SJCRH30 (cell line): ENCODE results near the gene PGAP6. TPM values are rescaled to one million over a fixed set of nuclear protein-coding genes. Genes with fewer than 3 reads are reported as not detected.
"Not testable (repeated sequence)": the region's sequence is repeated elsewhere in the genome, so short reads cannot be mapped to it uniquely, and the experiment has no call there.

Source experiments
- DNase-seq, 2 experiments: peaks; one replicate each; pipeline ENCODE4 v3.0.0-alpha.2; 2015 to 2020
- H3K27ac ChIP-seq: fragments of 250-450 bp; sonication (Bioruptor Pico); 2 replicates; pipeline ENCODE4 v1.5.1; 2020; ENCODE audit warnings: mild to moderate bottlenecking, moderate library complexity
- H3K27me3 ChIP-seq: fragments of 250-450 bp; sonication (Bioruptor Pico); 2 replicates; pipeline ENCODE4 v1.5.1; 2020; ENCODE audit warnings: mild to moderate bottlenecking, moderate library complexity
- H3K36me3 ChIP-seq: fragments of 250-450 bp; sonication (Bioruptor Pico); 2 replicates; pipeline ENCODE4 v1.5.1; 2020; ENCODE audit warnings: mild to moderate bottlenecking, moderate library complexity
- H3K4me1 ChIP-seq: fragments of 250-450 bp; sonication (Bioruptor Pico); 2 replicates; pipeline ENCODE4 v1.5.1; 2020; ENCODE audit warnings: mild to moderate bottlenecking, moderate library complexity
- H3K4me3 ChIP-seq: fragments of 250-450 bp; sonication (Bioruptor Pico); 2 replicates; pipeline ENCODE4 v1.5.1; 2020; ENCODE audit warnings: mild to moderate bottlenecking, moderate library complexity
- H3K9me3 ChIP-seq: fragments of 250-450 bp; sonication (Bioruptor Pico); replicated peaks from 2 replicates; pipeline ENCODE4 v1.5.1; 2020; ENCODE audit warnings: mild to moderate bottlenecking, moderate library complexity
- total RNA-seq: library from RNA; depleted of rRNA; stranded (reverse); fragments of >200 nt; shearing (Covaris generic); gene quantifications from 2 replicates; pipeline ENCODE4 v1.2.3, GENCODE V29; 2014; rRNA removed

PGAP6 gene
- total RNA-seq = 25.6 and 27.5 TPM in 2 replicates

- Histone ChIP-seq H3K4me1 (peaks cover 5% of the 10 kb centered on the region), H3K27me3 (no peaks in the 10 kb centered on the region), H3K36me3 (no peaks in the 10 kb centered on the region), H3K27ac (no peak within 1 kb of the TSS), H3K4me3 (peak within 1 kb of the TSS; percentile 76), H3K9me3 (no peaks in the 10 kb centered on the region)
- peak; percentile 49 to 69 for DNase-seq
Measured at GRCh38 chr16:381789-382717, at the start of gene PGAP6. PGAP6 (minus strand) TSS chr16:381978; CDS start chr16:381821, 157 bp downstream.

GRCh38 chr16:430904-431303 is 49.1 kb upstream of the PGAP6 start:
- no peak for DNase-seq
- H3K4me3 ChIP-seq = no peak overlapping the region
- no peak overlapping the region for H3K27ac ChIP-seq
- peaks cover 4% of the 10 kb centered on the region for H3K4me1 ChIP-seq
- H3K36me3 ChIP-seq = peaks cover 7% of the 10 kb centered on the region; the same call in 1 of the 2 replicates
- no peaks in the 10 kb centered on the region for H3K27me3 ChIP-seq
- no peaks in the 10 kb centered on the region for H3K9me3 ChIP-seq

GRCh38 chr16:427250-427649 is 45.5 kb upstream of the PGAP6 start:
- peak overlapping the region; percentile 63 for H3K4me3 ChIP-seq

GRCh38 chr16:426906-427249 is 45.1 kb upstream of the PGAP6 start:
- Histone ChIP-seq H3K4me3 (peak overlapping the region; percentile 63), H3K4me1 (peaks cover 4% of the 10 kb centered on the region), H3K9me3 (no peaks in the 10 kb centered on the region), H3K27ac (no peak overlapping the region), H3K27me3 (no peaks in the 10 kb centered on the region), H3K36me3 (no peaks in the 10 kb centered on the region; the same call in 1 of the 2 replicates)
- no peak for DNase-seq

More at GRCh38 chr16:427250-427649, 45.5 kb upstream of the PGAP6 start:
- Histone ChIP-seq H3K36me3 (no peaks in the 10 kb centered on the region; the same call in 1 of the 2 replicates), H3K27ac (no peak overlapping the region), H3K9me3 (no peaks in the 10 kb centered on the region), H3K4me1 (peaks cover 4% of the 10 kb centered on the region), H3K27me3 (no peaks in the 10 kb centered on the region)
- DNase-seq = no peak

GRCh38 chr16:426115-426905 is 44.5 kb upstream of the PGAP6 start:
- Histone ChIP-seq H3K27me3 (no peaks in the 10 kb centered on the region), H3K4me1 (peaks cover under 1% of the 10 kb centered on the region; the same call in 1 of the 2 replicates), H3K4me3 (peak overlapping the region; percentile 63), H3K9me3 (no peaks in the 10 kb centered on the region), H3K36me3 (no peaks in the 10 kb centered on the region; the same call in 1 of the 2 replicates), H3K27ac (no peak overlapping the region)
- DNase-seq = no peak

- DNase-seq = no peak
- Histone ChIP-seq H3K9me3 (no peaks in the 10 kb centered on the region), H3K27me3 (no peaks in the 10 kb centered on the region), H3K27ac (no peak overlapping the region), H3K4me3 (peak overlapping the region; percentile 63), H3K36me3 (no peaks in the 10 kb centered on the region; the same call in 1 of the 2 replicates), H3K4me1 (no peaks in the 10 kb centered on the region)
Measured at GRCh38 chr16:425740-426114, 43.9 kb upstream of the PGAP6 start.

- Histone ChIP-seq H3K4me1 (no peaks in the 10 kb centered on the region), H3K36me3 (no peaks in the 10 kb centered on the region; the same call in 1 of the 2 replicates), H3K27ac (no peak within 1 kb of the TSS), H3K27me3 (no peaks in the 10 kb centered on the region), H3K9me3 (no peaks in the 10 kb centered on the region), H3K4me3 (peak within 1 kb of the TSS; percentile 63)
- DNase-seq = peak; percentile 83 to 89
Measured at GRCh38 chr16:425082-425718, 43.4 kb upstream of the PGAP6 start, which contains the start of gene RAB11FIP3. RAB11FIP3 (plus strand) TSS chr16:425649; CDS start chr16:426007, 358 bp downstream.

GRCh38 chr16:424623-425081 is 42.9 kb upstream of the PGAP6 start:
- peak; percentile 30 to 54 for DNase-seq
- H3K27ac ChIP-seq = no peak overlapping the region

GRCh38 chr16:424033-424622 is 42.4 kb upstream of the PGAP6 start:
- Histone ChIP-seq H3K27me3 (no peaks in the 10 kb centered on the region), H3K4me1 (no peaks in the 10 kb centered on the region), H3K27ac (no peak overlapping the region), H3K9me3 (no peaks in the 10 kb centered on the region), H3K4me3 (peak overlapping the region; percentile 63), H3K36me3 (no peaks in the 10 kb centered on the region)
- peak; percentile 50 to 58 for DNase-seq

More at GRCh38 chr16:424623-425081, 42.9 kb upstream of the PGAP6 start:
- H3K9me3 ChIP-seq = no peaks in the 10 kb centered on the region
- H3K4me3 ChIP-seq = peak overlapping the region; percentile 63
- no peaks in the 10 kb centered on the region for H3K4me1 ChIP-seq
- H3K36me3 ChIP-seq = no peaks in the 10 kb centered on the region
- no peaks in the 10 kb centered on the region for H3K27me3 ChIP-seq

GRCh38 chr16:422179-422578 is 40.4 kb upstream of the PGAP6 start:
- H3K4me1 ChIP-seq, H3K27ac ChIP-seq, H3K9me3 ChIP-seq, H3K27me3 ChIP-seq, H3K4me3 ChIP-seq, DNase-seq, H3K36me3 ChIP-seq: not testable (repeated sequence)

- H3K36me3 ChIP-seq, H3K27ac ChIP-seq, H3K9me3 ChIP-seq, H3K4me3 ChIP-seq, DNase-seq, H3K27me3 ChIP-seq, H3K4me1 ChIP-seq: not testable (repeated sequence)
Measured at GRCh38 chr16:415170-415498, 33.4 kb upstream of the PGAP6 start.

GRCh38 chr16:414395-415169 is 32.8 kb upstream of the PGAP6 start:
- Histone ChIP-seq H3K27me3 (no peaks in the 10 kb centered on the region), H3K9me3 (no peaks in the 10 kb centered on the region), H3K36me3 (no peaks in the 10 kb centered on the region), H3K4me3 (no peak overlapping the region), H3K27ac (no peak overlapping the region), H3K4me1 (no peaks in the 10 kb centered on the region)
- DNase-seq = no peak

- no peaks in the 10 kb centered on the region for H3K36me3 ChIP-seq
- no peaks in the 10 kb centered on the region for H3K27me3 ChIP-seq
- H3K9me3 ChIP-seq = no peaks in the 10 kb centered on the region
- no peak overlapping the region for H3K27ac ChIP-seq
- no peaks in the 10 kb centered on the region for H3K4me1 ChIP-seq
- H3K4me3 ChIP-seq = no peak overlapping the region
- DNase-seq = no peak
Measured at GRCh38 chr16:411576-412265, 29.9 kb upstream of the PGAP6 start.
